ENCODE measurements around the gene CCT3. TPM values are rescaled to one million over a fixed set of nuclear protein-coding genes. Genes with fewer than 3 reads are reported as not detected.
"Not testable (repeated sequence)": the region's sequence is repeated elsewhere in the genome, so short reads cannot be mapped to it uniquely, and the experiment has no call there.

The CCT3 gene
- total and polyA plus RNA-seq, 10 of the 15 experiments (the other 5 are each of a cell fraction or from before 2014, with no cell fraction given) = 319 to 585 (median 427) TPM

DNA sequence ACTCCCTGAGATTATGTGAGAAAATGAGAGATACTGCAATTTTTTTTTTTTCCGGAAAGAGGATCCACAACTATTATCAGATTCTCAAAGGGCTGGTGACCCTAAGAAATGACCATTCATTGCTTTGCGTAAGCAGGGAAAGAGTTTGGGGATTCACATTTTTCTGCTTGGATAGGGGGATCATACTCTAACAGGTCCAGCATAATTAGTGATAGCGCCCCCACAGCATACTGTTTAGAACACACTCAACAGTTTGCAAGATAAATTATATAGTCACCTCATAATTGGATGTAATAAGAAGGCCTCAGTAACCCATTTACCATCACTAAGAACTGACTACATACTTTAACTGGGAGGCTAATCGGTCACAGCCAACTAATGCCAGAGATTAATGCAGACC, 1.9 kb downstream of the CCT3 start:
- BruUV-seq (replicated peaks) = no TSS peak
- intact Hi-C loops (cut with micrococcal nuclease; ENCODE audit: unreplicated experiment) (no loop called here), in situ Hi-C loops (cut with MboI) (no loop called here)
- ATAC-seq = 0 out of 3 replicates have a peak, but pooled peaks have one; percentile 11
- SMC1A ChIA-PET (ENCODE audit: uncharacterized antibody, unreplicated experiment) = interaction anchor here (1.2 to 1.4 kb wide), 2 partner anchors 17 to 54 kb away, joined by 3 to 5 read pairs; no protein-coding TSS in a partner anchor
- no peaks in the 10 kb centered on the region for H3K27me3 ChIP-seq (replicated peaks in 1 of 2; ENCODE audit: control insufficient read depth in 2 of 2, insufficient read depth in 2 of 2, low read length in 1 of 2)
- no peak for TF ChIP-seq RELA (IDR thresholded peaks at IDR 0.05; ENCODE audit: borderline replicate concordance, partially characterized antibody)
- TF ChIP-seq, protein P1, sequence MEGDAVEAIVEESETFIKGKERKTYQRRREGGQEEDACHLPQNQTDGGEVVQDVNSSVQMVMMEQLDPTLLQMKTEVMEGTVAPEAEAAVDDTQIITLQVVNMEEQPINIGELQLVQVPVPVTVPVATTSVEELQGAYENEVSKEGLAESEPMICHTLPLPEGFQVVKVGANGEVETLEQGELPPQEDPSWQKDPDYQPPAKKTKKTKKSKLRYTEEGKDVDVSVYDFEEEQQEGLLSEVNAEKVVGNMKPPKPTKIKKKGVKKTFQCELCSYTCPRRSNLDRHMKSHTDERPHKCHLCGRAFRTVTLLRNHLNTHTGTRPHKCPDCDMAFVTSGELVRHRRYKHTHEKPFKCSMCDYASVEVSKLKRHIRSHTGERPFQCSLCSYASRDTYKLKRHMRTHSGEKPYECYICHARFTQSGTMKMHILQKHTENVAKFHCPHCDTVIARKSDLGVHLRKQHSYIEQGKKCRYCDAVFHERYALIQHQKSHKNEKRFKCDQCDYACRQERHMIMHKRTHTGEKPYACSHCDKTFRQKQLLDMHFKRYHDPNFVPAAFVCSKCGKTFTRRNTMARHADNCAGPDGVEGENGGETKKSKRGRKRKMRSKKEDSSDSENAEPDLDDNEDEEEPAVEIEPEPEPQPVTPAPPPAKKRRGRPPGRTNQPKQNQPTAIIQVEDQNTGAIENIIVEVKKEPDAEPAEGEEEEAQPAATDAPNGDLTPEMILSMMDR (IDR thresholded peaks at IDR 0.05 in 2 of 3, conservative IDR thresholded peaks at IDR 0.05 in 1 of 3; ENCODE audit: control insufficient read depth in 2 of 3, extremely low read depth in 1 of 3, insufficient read depth in 1 of 3, low read depth in 3 of 3, low read length in 3 of 3) = peak; percentile 27 to 57 (median 45); a peak in 5 of 6 replicates
- H3K27ac ChIP-seq (ENCODE audit: control insufficient read depth, insufficient read depth) = no peak overlapping the region
- H3K36me3 ChIP-seq (ENCODE audit: control insufficient read depth in 2 of 2, insufficient read depth in 2 of 2, low read length in 1 of 2) = peaks cover 3 to 29% of the 10 kb centered on the region in 2 experiments; a peak in 3 of 4 replicates
- no peak for DNase-seq (ENCODE audit: low read depth, low spot score)
- no peaks in the 10 kb centered on the region for H3K4me1 ChIP-seq (ENCODE audit: control insufficient read depth, insufficient read depth, low read length)
- peaks cover 38% of the 10 kb centered on the region for H3K79me2 ChIP-seq (ENCODE audit: control insufficient read depth, insufficient read depth, low read length)
- POLR2A ChIA-PET = no interaction called here
- no peaks in the 10 kb centered on the region for H4K20me1 ChIP-seq (ENCODE audit: control insufficient read depth, insufficient read depth)
- no peaks in the 10 kb centered on the region for H3K9me3 ChIP-seq (replicated peaks; ENCODE audit: control insufficient read depth, insufficient read depth, low read length)
- RAD21 ChIA-PET (ENCODE audit: unreplicated experiment) = interaction anchor here (0.7 kb wide), 1 partner anchor 235 kb away, joined by 3 read pairs; no protein-coding TSS in a partner anchor
- H2AFZ ChIP-seq (ENCODE audit: control insufficient read depth, low read depth, low read length) = no peak overlapping the region
- WGBS (ENCODE audit: insufficient coverage, insufficient replicate concordance, low lambda C conversion rate, missing lambda C conversion rate) = 36% methylated on average over 4 of the region's 4 CpGs
- peak overlapping the region; percentile 96 for H3K4me3 ChIP-seq
- no peak for FAIRE-seq
- CTCF ChIA-PET = interaction anchor here (0.7 to 2.2 kb wide), 12 partner anchors 8 to 224 kb away, joined by 3 to 10 read pairs (median 4); no protein-coding TSS in a partner anchor
- H3K4me2 ChIP-seq (ENCODE audit: control insufficient read depth, insufficient read depth) = peak overlapping the region; percentile 94
- peak overlapping the region; percentile 21; the same call in 1 of the 2 replicates for H3K9ac ChIP-seq (ENCODE audit: control insufficient read depth, insufficient read depth, low read length)

DNA sequence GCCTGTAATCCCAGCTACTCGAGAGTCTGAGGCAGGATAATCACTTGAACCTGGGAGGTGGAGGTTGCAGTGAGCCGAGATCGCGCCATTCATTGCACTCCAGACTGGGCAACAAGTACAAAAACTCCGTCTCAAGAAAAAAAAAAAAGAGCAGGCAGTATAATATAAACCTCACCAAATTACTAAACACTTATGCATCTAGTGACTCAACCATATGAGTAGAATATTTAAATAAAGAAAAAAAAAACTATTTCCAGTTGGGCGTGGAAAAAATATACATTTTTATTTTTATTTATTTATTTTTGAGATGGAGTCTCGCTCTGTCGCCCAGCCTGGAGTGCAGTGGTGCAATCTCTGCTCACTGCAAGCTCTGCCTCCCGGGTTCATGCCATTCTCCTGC, 14.9 kb downstream of the CCT3 start:
- POLR2A ChIA-PET; H2AFZ ChIP-seq (ENCODE audit: control insufficient read depth, low read depth, low read length); intact Hi-C loops (cut with micrococcal nuclease; ENCODE audit: unreplicated experiment); H3K79me2 ChIP-seq (ENCODE audit: control insufficient read depth, insufficient read depth, low read length); in situ Hi-C loops (cut with MboI); H3K27me3 ChIP-seq (replicated peaks in 1 of 2; ENCODE audit: control insufficient read depth in 2 of 2, insufficient read depth in 2 of 2, low read length in 1 of 2); FAIRE-seq; H4K20me1 ChIP-seq (ENCODE audit: control insufficient read depth, insufficient read depth); H3K9ac ChIP-seq (ENCODE audit: control insufficient read depth, insufficient read depth, low read length); BruUV-seq (replicated peaks); H3K4me2 ChIP-seq (ENCODE audit: control insufficient read depth, insufficient read depth); H3K4me1 ChIP-seq (ENCODE audit: control insufficient read depth, insufficient read depth, low read length); RAD21 ChIA-PET (ENCODE audit: unreplicated experiment); H3K27ac ChIP-seq (ENCODE audit: control insufficient read depth, insufficient read depth); H3K4me3 ChIP-seq; DNase-seq (ENCODE audit: low read depth, low spot score); ATAC-seq; H3K9me3 ChIP-seq (replicated peaks; ENCODE audit: control insufficient read depth, insufficient read depth, low read length): not testable (repeated sequence)
- H3K36me3 ChIP-seq (ENCODE audit: control insufficient read depth in 2 of 2, insufficient read depth in 2 of 2, low read length in 1 of 2) = peaks cover 15 to 43% of the 10 kb centered on the region in 2 experiments
- WGBS (ENCODE audit: insufficient coverage, insufficient replicate concordance, low lambda C conversion rate, missing lambda C conversion rate) = 97% methylated on average over 5 of the region's 9 CpGs
- ChIA-PET SMC1A (ENCODE audit: uncharacterized antibody, unreplicated experiment) (interaction anchor here (7.2 kb wide), 1 partner anchor 42 kb away, joined by 39 read pairs; the partner anchor contains the start of gene SMG5), CTCF (interaction anchor here (1.2 kb wide), 1 partner anchor 178 kb away, joined by 4 read pairs; no protein-coding TSS in a partner anchor)

Measured in GM12878 (cell line).